HepG2 (cell line): ENCODE results near the gene SHQ1. TPM values are rescaled to one million over a fixed set of nuclear protein-coding genes. Genes with fewer than 3 reads are reported as not detected.
"Not testable (repeated sequence)": the region's sequence is repeated elsewhere in the genome, so short reads cannot be mapped to it uniquely, and the experiment has no call there.

Experiments used
- ATAC-seq: fragments of 200-7000 bp; cut with Tn5 transposase; 3 replicates; pipeline ENCODE4 v1.9.1; 2020; ENCODE audit warnings: mild to moderate bottlenecking, moderate library complexity
- BruUV-seq: library from RNA; stranded (reverse); fragments of 400-500 nt; replicated peaks from 2 replicates; lab custom pipeline; 2021; lab: Mats Ljungman, UMichigan
- CTCF ChIA-PET: fragments of 300-600 bp; formaldehyde crosslinking; extraction: SDS; loops from one replicate; lab custom pipeline; 2021; ENCODE audit warnings: low total read pairs, inconsistent platforms, low intra/inter-chr PET ratio; lab: Yijun Ruan, JAX
- POLR2A ChIA-PET: fragments of 350-600 bp; sonication (Branson Sonifier 250); formaldehyde crosslinking; loops from one replicate; lab custom pipeline; 2020; ENCODE audit warnings: antibody characterized with exemption, inconsistent platforms; lab: Yijun Ruan, JAX
- DNase-seq: peaks from one replicate; pipeline ENCODE4 v3.0.0-alpha.2; 2015; ENCODE audit warnings: low spot score
- FAIRE-seq: peaks from 3 replicates; lab custom pipeline; 2011; peaks lifted over from hg19 to GRCh38; lab: Jason Lieb, UNC
- H2AFZ ChIP-seq: one replicate; pipeline ENCODE4 v1.6.1; 2011; ENCODE audit warnings: low read length, inconsistent platforms
- H3K27ac ChIP-seq: fragments of 300-600 bp; 3 replicates; pipeline ENCODE4 v1.8.0; 2011; ENCODE audit warnings: mixed run types, mild to moderate bottlenecking, mixed read lengths, low read length, inconsistent platforms; ENCODE audit not compliant: insufficient read depth; ENCODE audit errors: extremely low read length
- H3K27me3 ChIP-seq, 2 experiments: fragments of 200-600 bp in 1 of 2; 2 replicates in 1 of 2; 3 replicates in 1 of 2; pipeline versions ENCODE4 v1.6.0 to v1.8.0; 2011; ENCODE audit warnings: low read length in 2 of 2, mild to moderate bottlenecking in 2 of 2, moderate library complexity in 2 of 2, inconsistent platforms in 1 of 2; ENCODE audit not compliant: insufficient read depth in 2 of 2, control insufficient read depth in 1 of 2
- H3K36me3 ChIP-seq, 2 experiments: fragments of 200-600 bp in 1 of 2; replicated peaks in 1 of 2; 2 replicates in 1 of 2; 3 replicates in 1 of 2; pipeline versions ENCODE4 v1.5.1 to v1.8.0; 2011; ENCODE audit warnings: low read length in 2 of 2, inconsistent platforms in 1 of 2; ENCODE audit not compliant: insufficient read depth in 2 of 2, control insufficient read depth in 1 of 2
- H3K4me1 ChIP-seq: 2 replicates; pipeline ENCODE4 v1.5.1; 2012; ENCODE audit warnings: low read length, inconsistent platforms; ENCODE audit not compliant: insufficient read depth
- H3K4me2 ChIP-seq: 2 replicates; pipeline ENCODE4 v1.6.0; 2011; ENCODE audit warnings: low read depth, low read length, inconsistent platforms
- H3K4me3 ChIP-seq, 3 experiments: fragments of 200-600 bp in 1 of 3; sonication (generic), shearing (Covaris generic) in 1 of 3; replicated peaks in 1 of 3; 2 replicates each; pipeline ENCODE4 v1.5.1; 2011 to 2016; ENCODE audit warnings: low read length in 3 of 3, inconsistent platforms in 2 of 3, low read depth in 2 of 3, mild to moderate bottlenecking in 2 of 3, control low read depth in 1 of 3, mixed read lengths in 1 of 3; ENCODE audit not compliant: insufficient read depth in 1 of 3
- H3K79me2 ChIP-seq: one replicate; pipeline ENCODE4 v1.6.1; 2011; ENCODE audit warnings: low read length, inconsistent platforms; ENCODE audit not compliant: insufficient read depth
- H3K9ac ChIP-seq: 2 replicates; pipeline ENCODE4 v1.6.0; 2011; ENCODE audit warnings: mild to moderate bottlenecking, low read depth, low read length, inconsistent platforms; ENCODE audit not compliant: insufficient read depth
- H3K9me3 ChIP-seq: 2 replicates; pipeline ENCODE4 v1.5.1; 2012; ENCODE audit warnings: mild to moderate bottlenecking, low read length
- H4K20me1 ChIP-seq: 2 replicates; pipeline ENCODE4 v1.6.0; 2011; ENCODE audit warnings: inconsistent platforms, mild to moderate bottlenecking, low read length, moderate library complexity; ENCODE audit not compliant: insufficient read depth
- PAF1 ChIP-seq: IDR thresholded peaks from 2 replicates; pipeline ENCODE4 v1.6.1; 2016; ENCODE audit warnings: missing genetic modification reagents, missing compliant biosample characterization
- TOPORS ChIP-seq: sonication (generic); formaldehyde crosslinking; IDR thresholded peaks from 2 replicates; pipeline ENCODE4 v1.8.0; 2023; ENCODE audit warnings: mild to moderate bottlenecking, missing genetic modification reagents
- ZIK1 ChIP-seq: sonication (generic); formaldehyde crosslinking; IDR thresholded peaks from 2 replicates; pipeline ENCODE4 v1.5.0; 2020; ENCODE audit warnings: mild to moderate bottlenecking, low read depth, missing genetic modification reagents, borderline replicate concordance
- ZNF33B ChIP-seq: sonication (generic); formaldehyde crosslinking; IDR thresholded peaks from 2 replicates; pipeline ENCODE4 v1.5.1; 2020; ENCODE audit warnings: mild to moderate bottlenecking, missing genetic modification reagents
- WGBS: methylation state at CpG from one replicate; pipeline ENCODE4 v1.1.6; 2017; ENCODE audit warnings: low lambda C conversion rate; 5-methylcytosine and 5-hydroxymethylcytosine counted together
- in situ Hi-C: cut with HindIII; loops from 2 replicates; pipeline ENCODE4 v1.10.0; 2017; ENCODE audit warnings: low pct_unique_long_range_greater_than_20kb; ENCODE audit not compliant: extremely low pct_ligation_motif_present
- intact Hi-C: fragments of 100-400 bp; cut with micrococcal nuclease; formaldehyde crosslinking; loops from one replicate; pipeline ENCODE4 v1.10.0; 2022; ENCODE audit not compliant: unreplicated experiment
- polyA plus RNA-seq, 8 experiments: library from polyadenylated mRNA; depleted of rRNA in 3 of 8; stranded (reverse) in 7 of 8; unstranded in 1 of 8; fragments of >200 nt; fragmentation: Illumina TruSeq in 4 of 8; extraction: Trizol in 4 of 8; gene quantifications; 2 replicates each; pipeline versions ENCODE4 v1.2.1 to v1.2.3, GENCODE V29; 2011 to 2016; ENCODE audit warnings: low read depth in 4 of 8, missing spikeins in 1 of 8, mixed read lengths in 1 of 8; ENCODE audit not compliant: insufficient read depth in 1 of 8
- total RNA-seq, 5 experiments: library from RNA; depleted of rRNA; stranded (reverse); fragments of >200 nt; fragmentation: Illumina TruSeq; extraction: Trizol; gene quantifications; 2 replicates each; pipeline ENCODE4 v1.2.3, GENCODE V29; 2016; ENCODE audit warnings: low read depth in 1 of 5

Gene SHQ1
- total and polyA plus RNA-seq, 2 of the 13 experiments (the other 11 are each of a cell fraction or from before 2014, with no cell fraction given) = 5.5 to 20.3 TPM

DNA sequence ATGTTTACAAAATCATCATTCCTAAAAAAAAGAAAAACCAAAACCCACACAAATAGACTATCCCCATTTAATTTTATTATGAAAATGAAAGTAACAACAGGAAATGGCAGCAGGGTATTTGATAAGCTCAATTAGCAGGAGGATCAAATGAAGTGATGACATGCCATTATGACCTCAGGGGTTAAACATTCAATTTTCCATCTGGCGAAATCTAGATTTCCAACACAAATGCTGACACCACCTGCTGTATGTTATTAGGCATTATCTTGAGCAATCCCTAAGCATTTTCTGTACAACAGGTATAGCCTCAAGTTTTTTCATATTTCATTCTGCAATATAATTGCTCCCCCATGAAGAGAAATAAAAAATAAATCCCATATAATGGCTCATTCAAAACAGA is 57.1 kb downstream of the SHQ1 start:
- H3K36me3 ChIP-seq = peaks cover 3 to 16% of the 10 kb centered on the region in 2 experiments; a peak in 3 of 5 replicates
- BruUV-seq = no TSS peak
- H3K4me2 ChIP-seq = no peak overlapping the region
- no peaks in the 10 kb centered on the region for H3K4me1 ChIP-seq
- no peak overlapping the region for H3K27ac ChIP-seq
- H3K79me2 ChIP-seq = no peaks in the 10 kb centered on the region
- H3K4me3 ChIP-seq = no peak overlapping the region
- no peaks in the 10 kb centered on the region for H3K27me3 ChIP-seq
- TF ChIP-seq PAF1 (CRISPR knock-in tag) = no peak
- TF ChIP-seq ZIK1 (CRISPR knock-in tag) = no peak
- TF ChIP-seq, all 625 proteins: peak for 0
- in situ Hi-C loops (no loop called here), intact Hi-C loops (no loop called here)
- Histone ChIP-seq H3K9ac (no peak overlapping the region), H2AFZ (no peak overlapping the region), H4K20me1 (no peaks in the 10 kb centered on the region), H3K9me3 (no peaks in the 10 kb centered on the region)
- WGBS = 95% methylated on average over 1 of the region's 1 CpG
- DNase-seq = no peak
- no peak for ATAC-seq
- POLR2A ChIA-PET = no interaction called here
- CTCF ChIA-PET = no interaction called here
- FAIRE-seq = no peak

DNA sequence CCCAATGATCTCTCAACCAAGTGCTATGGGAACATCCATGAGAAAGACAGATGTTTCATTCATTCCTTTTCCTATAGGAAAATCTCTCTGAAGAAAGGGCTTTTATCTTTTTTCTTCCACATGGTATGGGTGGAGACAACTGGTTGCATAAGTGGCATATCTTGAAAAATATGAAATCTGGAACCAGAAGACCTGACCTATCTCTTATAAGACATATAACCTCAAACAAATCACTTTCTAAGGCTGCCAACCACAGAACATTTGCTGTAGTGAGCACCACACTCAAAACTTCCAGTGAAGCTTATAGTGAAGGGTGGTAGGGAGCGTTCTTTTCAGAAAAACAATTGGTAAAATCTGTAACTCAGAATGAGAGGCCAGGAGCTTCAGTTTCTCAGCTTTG is 58.5 kb downstream of the SHQ1 start:
- H2AFZ ChIP-seq = no peak overlapping the region
- H4K20me1 ChIP-seq = no peaks in the 10 kb centered on the region
- TF ChIP-seq ZNF33B (CRISPR knock-in tag) (no peak), TOPORS (CRISPR knock-in tag) (no peak)
- TF ChIP-seq, all 625 proteins: peak for 0
- H3K79me2 ChIP-seq = no peaks in the 10 kb centered on the region
- no peak overlapping the region for H3K9ac ChIP-seq
- no peak overlapping the region for H3K27ac ChIP-seq
- peaks cover 3 to 16% of the 10 kb centered on the region in 2 experiments; a peak in 3 of 5 replicates for H3K36me3 ChIP-seq
- H3K4me3 ChIP-seq = no peak overlapping the region
- no peaks in the 10 kb centered on the region for H3K27me3 ChIP-seq
- no peak for DNase-seq
- CTCF ChIA-PET = no interaction called here
- intact Hi-C loops (no loop called here), in situ Hi-C loops (no loop called here)
- POLR2A ChIA-PET = no interaction called here
- no TSS peak for BruUV-seq
- FAIRE-seq = no peak
- no peaks in the 10 kb centered on the region for H3K9me3 ChIP-seq
- no peaks in the 10 kb centered on the region for H3K4me1 ChIP-seq
- H3K4me2 ChIP-seq = no peak overlapping the region
- 96% methylated on average over 1 of the region's 1 CpG for WGBS
- ATAC-seq = no peak

GRCh38 chr3:72788232-72788631 is 60.0 kb downstream of the SHQ1 start:
- POLR2A ChIA-PET, FAIRE-seq, H2AFZ ChIP-seq, H3K9me3 ChIP-seq, in situ Hi-C loops, DNase-seq, H3K4me1 ChIP-seq, H4K20me1 ChIP-seq, H3K79me2 ChIP-seq, intact Hi-C loops, H3K4me2 ChIP-seq, ATAC-seq, H3K9ac ChIP-seq, BruUV-seq, H3K27ac ChIP-seq, H3K27me3 ChIP-seq, CTCF ChIA-PET, H3K4me3 ChIP-seq: not testable (repeated sequence)
- peaks cover 3 to 16% of the 10 kb centered on the region in 2 experiments; a peak in 3 of 5 replicates for H3K36me3 ChIP-seq
- 97% methylated on average over 8 of the region's 27 CpGs for WGBS
